ENCODE data around the gene ARID1B.

DNA sequence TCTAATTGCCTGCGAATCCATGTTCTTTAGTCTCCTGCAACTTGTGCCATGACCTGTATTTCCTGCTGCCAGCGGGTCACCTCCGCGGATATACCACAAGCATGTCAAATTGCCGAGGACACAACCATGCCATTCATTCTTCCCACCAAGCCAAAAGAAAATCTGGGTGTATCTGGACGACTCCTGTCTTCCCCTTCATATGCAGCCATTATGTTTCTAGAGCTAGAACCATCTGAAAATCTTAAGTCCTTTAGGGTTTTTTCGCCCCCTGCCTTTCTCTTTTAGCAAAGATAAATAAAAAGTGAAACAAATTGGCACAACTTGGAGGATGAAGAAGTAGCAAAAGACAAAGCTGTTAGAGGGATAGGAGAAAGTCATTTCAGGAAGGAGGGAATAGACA, 242.6 kb downstream of the ARID1B start:
- TF ChIP-seq, protein P1, sequence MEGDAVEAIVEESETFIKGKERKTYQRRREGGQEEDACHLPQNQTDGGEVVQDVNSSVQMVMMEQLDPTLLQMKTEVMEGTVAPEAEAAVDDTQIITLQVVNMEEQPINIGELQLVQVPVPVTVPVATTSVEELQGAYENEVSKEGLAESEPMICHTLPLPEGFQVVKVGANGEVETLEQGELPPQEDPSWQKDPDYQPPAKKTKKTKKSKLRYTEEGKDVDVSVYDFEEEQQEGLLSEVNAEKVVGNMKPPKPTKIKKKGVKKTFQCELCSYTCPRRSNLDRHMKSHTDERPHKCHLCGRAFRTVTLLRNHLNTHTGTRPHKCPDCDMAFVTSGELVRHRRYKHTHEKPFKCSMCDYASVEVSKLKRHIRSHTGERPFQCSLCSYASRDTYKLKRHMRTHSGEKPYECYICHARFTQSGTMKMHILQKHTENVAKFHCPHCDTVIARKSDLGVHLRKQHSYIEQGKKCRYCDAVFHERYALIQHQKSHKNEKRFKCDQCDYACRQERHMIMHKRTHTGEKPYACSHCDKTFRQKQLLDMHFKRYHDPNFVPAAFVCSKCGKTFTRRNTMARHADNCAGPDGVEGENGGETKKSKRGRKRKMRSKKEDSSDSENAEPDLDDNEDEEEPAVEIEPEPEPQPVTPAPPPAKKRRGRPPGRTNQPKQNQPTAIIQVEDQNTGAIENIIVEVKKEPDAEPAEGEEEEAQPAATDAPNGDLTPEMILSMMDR (IDR thresholded peaks at IDR 0.05; ENCODE audit: poor library complexity): no peak
- no peak for TF ChIP-seq EZH2 (IDR thresholded peaks at IDR 0.05; ENCODE audit: borderline replicate concordance)
